Activated T-cell treated with anti-CD3 and anti-CD28 coated beads for 4 hours (primary cell): Measurements from ENCODE around the gene ITIH1.
"Not testable (repeated sequence)": the region's sequence is repeated elsewhere in the genome, so short reads cannot be mapped to it uniquely, and the experiment has no call there.

Experiments
- DNase-seq: peaks from one replicate; pipeline ENCODE4 v3.0.0-alpha.2; 2020

The ITIH1 gene

DNA sequence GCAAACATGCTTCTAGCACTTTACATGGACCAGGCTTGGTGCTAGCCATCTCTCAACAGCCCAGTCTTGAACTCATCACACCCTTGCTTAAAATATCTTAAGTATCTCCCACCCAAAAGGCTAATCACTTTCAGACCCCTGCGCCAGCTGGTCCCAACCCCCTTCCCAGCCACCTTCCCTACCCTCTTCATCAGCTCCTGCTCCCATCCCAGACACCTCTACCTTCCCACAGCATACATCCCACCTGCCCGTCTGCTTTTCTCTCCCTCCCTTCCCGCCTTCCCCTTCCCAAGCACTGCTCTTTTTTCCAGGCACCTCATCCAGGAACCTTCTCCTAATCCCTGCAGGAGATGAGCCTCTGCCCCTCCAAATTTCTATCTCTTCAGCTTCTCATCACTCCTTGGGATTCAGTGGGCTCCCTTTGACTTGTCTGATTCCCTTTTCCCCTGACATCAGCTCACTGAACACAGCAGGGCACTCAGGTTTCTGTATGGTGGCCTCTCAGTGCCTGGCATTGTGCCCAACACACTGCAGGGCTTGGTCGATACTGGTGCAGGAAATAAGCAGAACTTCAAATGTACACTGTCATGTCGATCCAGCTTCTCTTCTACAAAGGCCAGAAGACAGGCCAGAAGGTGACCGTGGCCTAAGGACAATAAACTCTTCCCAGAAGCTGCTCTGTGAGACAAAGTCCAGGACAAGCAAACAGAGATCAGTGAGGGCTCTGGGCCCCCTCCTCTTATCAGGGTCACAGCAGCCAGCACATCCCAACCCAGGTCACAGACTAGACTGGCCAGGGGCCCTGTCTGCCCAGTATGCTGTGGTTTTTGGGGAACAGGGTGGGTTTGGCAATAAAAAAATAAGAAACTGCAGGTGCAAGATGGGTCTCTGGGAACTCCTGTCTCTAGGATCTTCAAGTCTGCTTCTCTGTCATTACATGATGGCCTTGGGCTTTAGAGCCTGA, 2.2 kb upstream of the ITIH1 start:
- DNase-seq: no peak

DNA sequence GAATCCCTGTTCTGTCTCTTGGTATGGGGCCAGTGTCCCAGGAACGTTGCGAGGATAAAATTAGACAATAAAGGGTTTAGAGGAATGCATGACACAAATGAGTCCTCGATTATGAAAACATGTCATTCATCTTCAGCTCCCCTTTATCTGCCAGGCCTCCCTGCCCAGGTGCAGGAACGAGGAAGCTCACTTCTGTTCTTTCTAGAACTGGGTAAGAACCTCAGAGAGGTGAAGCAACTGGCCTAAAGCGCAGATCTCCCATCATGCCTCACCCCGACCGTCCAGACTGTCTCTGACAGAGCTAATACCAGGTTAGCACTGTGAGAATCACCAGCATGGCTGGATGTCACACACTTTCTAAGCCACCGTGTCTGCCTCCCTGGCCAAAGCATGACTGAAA, 1.5 kb upstream of the ITIH1 start:
- no peak for DNase-seq

DNA sequence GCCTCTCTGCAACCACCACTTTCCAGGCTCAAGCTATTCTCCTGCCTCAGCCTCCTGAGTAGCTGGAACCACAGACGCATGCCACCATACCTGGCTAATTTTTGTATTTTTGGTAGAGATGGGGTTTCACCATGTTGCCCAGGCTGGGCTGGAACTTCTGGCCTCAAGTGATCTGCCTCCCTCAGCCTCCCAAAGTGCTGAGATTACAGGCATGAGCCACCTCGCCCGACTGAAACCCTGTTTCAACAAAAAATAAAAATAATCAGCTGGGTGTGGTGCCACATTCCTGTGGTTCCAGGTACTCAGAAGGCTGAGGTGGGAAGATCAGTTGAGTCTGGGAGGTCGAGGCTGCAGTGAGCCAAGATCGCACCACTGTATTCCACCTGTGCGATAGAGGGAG, 913 bp upstream of the ITIH1 start:
- not testable (repeated sequence) for DNase-seq

DNA sequence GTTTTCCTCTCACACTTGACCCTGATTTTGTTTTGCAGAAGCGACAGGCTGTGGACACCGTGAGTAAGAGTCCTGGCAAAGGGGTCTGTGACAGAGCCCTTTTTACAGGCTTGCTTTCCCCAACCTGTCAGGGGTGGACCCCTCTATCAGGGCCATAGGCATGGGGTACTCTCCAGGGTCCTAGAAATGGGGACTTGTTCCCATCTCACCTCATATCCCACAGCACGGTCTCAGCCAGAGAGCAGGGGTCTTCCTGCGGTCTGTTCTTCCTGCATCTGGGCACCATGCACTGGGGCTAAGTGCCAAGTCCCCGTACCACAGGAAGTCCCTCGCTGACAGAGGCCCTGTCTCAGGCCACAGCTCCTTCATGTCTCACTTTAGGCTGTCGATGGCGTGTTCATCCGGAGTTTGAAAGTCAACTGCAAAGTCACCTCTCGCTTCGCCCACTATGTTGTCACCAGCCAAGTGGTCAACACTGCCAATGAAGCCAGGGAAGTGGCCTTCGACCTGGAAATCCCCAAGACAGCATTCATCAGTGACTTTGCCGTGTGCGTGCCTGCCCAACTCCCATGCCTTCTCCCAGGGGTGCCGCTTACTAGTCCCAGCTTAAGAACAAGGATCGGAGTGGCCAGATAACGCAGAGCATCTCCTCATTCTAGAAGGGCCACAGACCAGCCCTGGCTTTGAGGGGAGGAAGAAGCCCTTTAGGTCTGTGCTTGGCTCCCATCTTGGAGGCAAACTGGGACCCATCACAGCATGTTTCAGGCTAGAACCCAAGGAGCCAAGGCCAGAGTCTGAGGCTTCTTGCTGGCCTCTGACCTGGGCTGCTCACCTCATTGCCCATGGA, 783 bp downstream of the ITIH1 start:
- no peak for DNase-seq

DNA sequence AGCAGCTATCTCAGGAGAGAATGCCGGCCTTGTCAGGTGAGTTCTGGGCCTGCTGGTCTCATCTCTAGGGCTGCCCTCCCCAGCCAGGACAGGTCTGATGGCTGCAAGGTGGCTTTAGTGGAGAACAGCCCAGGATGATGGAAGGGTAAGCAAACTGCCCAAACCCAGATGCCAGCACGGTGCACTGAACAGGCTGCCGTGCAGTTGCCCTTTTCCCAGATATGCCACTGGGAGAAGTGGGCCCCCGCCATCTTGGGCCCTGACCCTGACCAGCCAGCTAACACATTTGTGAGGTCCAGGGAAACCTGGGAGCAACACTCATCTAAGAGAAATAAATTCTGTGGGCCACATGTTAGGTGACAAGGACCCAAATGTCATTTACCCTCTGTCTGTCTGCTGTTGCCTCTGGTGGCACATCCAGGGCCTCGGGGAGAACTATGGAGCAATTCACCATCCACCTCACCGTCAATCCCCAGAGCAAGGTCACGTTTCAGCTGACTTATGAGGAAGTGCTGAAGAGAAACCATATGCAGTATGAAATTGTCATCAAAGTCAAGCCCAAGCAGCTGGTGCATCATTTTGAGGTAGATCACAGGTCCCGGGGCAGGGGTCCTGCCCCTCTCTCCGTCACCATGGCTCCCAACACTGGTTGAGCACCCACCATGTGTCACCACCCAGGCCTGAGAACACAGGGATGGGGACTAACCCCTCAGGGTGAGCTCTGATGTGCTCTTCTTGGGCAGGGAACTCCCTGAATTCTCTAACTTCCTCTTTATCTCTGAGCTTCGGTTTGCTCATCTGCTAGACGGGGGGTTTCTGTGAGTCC, 1.8 kb downstream of the ITIH1 start:
- DNase-seq: no peak

DNA sequence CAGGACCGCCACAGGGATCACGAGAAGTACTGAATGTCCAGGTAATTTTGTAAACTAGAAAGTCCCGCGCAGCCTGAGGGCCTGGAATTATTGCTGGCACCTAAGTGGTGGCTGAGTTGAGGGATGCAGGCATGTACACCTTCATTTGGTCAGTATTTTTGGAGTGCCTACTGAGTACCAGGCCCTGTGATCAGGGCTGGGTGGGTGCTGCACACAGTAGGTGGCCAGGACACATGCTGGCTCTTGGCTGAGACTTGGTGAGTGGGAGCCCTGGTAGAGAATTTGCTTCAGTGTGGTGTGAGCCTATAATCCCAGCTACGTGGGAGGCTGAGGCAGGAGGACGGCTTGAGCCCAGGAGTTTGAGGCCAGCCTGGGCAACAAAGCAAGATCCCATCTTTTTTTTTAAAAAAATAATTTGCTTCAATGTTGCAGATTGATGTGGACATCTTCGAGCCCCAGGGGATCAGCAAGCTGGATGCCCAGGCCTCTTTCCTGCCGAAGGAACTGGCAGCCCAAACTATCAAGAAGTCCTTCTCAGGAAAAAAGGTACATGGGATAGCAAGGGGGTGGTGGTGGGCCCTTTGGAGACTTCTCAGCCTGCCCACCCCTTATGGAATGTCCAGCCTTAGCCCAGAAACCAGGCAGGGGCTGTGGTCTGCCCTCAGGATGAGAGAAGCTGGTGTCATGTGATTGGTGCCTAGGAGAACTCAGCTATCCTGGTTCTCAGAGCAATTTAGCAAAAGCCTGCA, 2.6 kb downstream of the ITIH1 start:
- DNase-seq: no peak

DNA sequence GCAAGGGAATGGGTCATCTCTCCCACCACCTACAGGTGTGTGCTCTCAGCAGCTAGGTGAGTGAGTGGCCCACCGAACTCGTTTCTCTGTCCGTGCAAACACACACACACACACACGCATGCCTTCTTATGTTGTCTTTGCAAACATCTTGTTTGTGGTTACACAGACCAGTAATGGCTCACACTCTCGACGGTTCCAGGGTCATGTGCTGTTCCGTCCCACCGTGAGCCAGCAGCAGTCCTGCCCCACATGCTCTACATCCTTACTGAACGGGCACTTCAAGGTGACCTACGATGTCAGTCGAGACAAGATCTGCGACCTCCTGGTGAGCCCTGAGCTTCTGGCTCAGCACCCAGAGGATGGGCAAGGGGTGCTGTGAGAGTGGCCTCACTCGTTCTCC, 4.3 kb downstream of the ITIH1 start:
- DNase-seq: no peak

DNA sequence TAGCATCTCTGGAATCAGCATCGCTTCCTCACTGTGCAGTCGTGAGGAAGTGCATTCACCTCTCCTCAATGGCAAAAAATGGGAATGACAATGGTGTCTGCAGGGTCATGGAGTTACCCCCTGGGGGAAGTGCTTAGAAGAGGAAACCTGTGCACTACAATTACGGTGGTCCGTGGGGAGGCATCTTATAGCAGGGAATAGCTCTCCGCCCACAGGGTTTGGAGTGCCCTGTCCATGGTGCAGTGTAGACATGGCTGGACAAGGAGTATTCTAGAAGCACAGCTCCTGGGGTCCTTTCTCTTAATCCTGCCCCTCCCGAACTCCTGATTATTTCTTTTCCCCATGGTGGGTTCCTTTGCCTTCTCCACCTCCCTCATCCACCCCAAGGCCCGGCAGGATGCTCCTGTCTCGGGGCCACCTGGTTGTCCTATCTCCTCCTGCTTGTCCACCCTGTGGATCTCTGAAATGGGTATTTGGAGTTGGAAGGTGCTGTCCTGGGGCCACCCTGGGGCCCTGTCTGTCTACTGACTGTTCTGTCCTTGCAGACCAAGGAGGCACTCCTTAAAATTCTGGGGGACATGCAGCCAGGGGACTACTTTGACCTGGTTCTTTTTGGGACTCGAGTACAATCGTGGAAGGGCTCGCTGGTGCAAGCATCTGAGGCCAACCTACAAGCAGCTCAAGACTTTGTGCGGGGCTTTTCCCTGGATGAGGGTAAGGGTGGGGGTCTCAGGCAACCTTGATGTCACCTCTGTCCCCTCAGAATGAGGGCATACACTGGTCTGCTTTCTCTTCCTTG, 5.2 kb downstream of the ITIH1 start:
- DNase-seq: no peak

DNA sequence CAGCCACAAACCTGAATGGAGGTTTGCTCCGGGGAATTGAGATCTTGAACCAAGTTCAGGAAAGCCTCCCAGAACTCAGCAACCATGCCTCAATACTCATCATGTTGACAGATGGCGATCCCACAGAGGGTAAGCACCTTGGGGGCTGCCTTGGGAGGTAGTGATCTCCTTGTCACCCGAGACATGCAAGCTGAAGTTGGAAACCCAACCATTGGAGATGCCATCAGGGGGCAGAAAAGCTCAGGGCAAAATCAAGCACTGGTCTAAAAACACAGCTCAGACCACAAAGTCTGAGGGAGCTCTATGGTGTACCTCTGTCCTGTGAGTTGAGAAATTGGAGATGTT, 5.8 kb downstream of the ITIH1 start:
- DNase-seq: no peak

DNA sequence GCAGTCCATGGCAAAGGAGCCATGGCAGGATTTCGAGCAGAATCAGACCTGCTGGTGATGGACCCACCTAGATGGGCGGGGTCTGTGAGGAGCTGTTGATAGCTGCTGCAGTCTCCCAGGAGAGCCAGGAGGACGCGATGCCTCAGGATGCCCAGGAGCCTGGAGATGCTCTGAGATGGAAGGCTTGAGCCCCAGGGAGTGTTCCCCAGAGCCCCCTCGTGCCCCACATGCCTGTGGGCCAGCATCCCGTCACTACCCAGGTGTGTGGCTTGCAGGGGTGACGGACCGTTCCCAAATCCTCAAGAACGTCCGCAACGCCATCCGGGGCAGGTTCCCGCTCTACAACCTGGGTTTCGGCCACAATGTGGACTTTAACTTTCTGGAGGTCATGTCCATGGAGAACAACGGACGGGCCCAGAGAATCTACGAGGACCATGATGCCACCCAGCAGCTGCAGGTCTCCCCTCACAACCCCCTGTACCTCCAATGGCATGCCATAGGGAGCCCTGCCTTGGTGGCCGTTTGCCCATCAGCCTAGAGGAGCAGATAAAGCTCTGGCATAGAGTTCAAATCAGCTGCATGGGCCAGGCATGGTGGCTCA, 6.7 kb downstream of the ITIH1 start:
- no peak for DNase-seq

DNA sequence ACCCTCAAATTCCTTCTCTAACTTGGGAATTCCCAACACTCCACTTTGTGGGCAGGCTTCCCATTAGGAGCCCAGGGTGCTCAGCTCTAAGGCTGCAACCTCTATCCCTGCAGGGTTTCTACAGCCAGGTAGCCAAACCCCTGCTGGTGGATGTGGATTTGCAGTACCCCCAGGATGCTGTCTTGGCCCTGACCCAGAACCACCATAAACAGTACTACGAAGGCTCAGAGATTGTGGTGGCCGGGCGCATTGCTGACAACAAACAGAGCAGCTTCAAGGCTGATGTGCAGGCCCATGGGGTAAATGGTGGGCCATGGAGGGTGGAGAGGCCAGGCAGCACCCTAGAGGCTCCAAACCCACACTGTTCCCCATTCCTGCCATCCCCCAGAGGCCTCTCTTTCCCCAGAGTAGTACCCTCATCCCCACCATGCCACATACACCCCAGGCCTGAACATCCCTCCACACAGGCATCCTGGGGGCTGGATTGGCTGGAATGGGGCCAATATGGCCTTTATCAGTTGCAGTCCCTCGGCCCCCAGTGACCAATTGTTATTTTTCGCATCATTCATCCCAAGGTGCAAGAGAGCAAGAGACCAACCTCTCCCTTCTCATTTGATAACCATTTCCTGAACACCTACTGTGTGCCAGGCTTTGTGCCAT, 7.7 kb downstream of the ITIH1 start:
- no peak for DNase-seq

DNA sequence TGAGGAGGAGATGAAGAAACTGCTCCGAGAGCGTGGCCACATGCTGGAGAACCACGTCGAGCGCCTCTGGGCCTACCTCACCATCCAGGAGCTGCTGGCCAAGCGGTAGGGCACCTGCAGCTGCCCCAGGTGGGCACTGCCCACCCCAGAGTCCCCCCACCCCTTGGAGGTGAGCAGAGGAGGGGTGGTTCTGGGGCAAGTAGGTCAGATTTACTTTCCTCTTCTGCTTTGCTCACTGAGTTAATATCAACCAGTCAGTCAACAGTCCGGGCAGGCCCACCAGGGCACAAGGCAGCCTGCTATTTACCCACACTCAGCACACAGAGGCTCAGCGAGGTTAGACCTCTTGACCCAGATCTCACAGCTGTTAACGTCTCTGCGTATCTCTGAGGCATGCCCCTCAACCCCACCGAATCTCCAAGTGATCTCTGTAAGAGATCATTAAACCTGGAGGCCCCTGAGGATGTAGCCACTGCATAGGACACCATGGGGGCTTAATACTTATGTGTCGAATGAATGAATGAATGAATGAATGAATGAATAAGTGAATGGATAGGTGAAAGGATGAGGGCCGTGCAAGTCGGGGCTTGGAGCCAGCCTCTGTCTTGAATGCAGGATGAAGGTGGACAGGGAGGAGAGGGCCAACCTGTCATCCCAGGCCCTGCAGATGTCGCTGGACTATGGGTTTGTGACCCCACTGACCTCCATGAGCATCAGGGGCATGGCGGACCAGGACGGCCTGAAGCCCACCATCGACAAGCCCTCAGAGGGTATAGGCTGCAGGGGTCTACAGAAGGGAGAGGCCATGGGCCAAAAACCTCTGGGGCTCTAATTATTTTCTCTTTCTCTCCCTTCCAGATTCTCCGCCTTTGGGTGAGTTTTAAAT, 9.2 kb downstream of the ITIH1 start:
- no peak for DNase-seq

DNA sequence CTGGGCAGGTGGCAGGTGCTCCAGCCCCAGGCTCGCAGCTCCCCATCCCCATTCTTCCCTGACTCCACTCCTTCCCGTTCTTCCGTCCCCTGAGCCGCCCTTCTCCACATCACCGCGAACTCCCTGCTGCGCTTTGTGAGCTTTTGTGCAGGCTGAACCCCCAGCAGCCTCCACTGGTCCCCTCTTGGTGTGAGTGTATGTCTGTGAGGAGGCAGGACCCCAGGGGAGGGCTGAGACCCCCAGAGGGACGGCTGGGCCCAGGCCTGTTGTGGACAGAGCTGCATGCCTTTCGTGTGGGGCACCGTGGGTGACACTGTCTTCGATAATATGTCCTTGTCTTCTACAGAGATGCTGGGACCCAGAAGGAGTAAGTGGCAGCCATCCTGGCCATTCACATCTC, 9.8 kb downstream of the ITIH1 start:
- no peak for DNase-seq

DNA sequence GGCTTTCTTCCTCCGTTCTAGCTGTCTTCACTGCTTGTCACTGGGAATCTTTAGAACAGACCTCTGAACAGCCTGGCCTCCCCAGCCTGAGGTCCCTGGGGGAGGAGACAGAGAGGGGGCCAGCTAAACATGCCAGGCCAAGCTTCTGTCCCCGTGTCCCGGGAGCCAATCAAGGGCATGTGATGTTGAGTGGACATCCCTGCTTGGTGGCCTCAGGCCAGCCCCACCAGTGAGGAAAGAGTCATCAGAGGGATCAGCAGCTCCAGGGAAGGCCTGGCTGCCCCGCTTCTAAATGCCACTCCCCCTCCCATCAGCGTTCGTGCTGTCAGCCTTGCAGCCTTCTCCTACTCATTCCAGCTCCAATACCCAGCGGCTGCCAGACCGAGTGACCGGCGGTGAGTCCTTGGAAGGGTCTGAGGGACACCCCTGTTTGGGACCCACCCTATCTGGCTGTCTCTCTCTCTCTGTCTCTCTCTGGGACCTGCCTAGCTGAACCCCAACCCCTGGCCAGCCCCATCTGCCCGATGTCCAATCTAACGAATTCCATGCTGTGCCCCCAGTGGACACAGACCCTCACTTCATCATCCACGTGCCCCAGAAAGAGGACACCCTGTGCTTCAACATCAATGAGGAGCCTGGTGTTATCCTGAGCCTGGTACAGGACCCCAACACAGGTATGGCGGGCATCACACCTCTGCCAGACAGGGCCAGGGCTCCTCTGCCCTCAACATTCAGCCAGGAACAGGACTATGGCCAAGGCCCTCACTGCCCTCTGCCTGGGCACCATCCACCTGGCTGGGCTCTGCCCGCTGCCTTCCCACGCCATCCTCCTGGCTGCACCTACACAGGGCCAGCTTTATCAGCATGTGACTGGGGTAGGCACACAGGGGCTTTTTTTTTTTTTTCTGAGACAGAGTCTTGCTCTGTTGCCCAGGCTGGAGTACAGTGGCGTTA, 10.6 kb downstream of the ITIH1 start:
- no peak for DNase-seq

DNA sequence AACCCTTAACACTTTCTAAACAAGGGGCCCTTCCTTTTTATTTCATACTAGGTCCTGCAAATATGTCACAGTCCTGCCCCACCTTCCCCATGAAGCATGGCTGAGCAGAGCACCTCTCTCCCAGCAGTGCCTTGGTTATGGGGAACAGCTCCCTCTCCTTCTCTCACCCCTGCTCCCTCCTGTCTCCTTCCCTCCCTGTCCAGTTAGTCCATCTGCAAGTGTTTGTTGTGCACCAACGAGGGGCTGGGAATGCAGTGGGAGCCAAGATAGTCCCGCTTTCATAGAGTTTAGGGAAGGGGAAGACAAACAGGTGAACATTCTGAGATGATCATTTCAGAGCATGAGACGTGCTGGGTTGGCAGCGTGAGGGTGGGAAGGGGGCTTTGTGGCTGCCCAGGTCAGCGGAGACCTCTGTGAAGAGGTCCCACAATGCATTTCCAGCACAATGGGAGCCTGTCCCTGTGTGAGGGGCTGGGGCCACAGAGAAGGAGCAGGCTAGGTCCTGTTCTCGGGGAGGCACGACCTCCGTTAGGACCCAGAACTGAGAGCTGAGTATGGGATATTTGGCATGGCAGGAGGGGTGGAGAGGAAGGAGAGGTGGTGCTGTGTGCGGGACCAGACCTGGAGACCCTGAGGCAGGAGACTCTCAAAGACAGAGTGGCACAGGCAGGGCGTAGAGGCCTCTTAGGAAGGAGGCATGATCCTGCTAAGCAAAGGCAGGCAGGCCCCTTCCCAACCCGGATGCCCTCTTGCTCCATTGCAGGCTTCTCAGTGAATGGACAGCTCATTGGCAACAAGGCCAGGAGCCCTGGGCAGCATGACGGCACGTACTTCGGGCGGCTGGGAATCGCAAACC, 11.7 kb downstream of the ITIH1 start:
- DNase-seq: no peak

DNA sequence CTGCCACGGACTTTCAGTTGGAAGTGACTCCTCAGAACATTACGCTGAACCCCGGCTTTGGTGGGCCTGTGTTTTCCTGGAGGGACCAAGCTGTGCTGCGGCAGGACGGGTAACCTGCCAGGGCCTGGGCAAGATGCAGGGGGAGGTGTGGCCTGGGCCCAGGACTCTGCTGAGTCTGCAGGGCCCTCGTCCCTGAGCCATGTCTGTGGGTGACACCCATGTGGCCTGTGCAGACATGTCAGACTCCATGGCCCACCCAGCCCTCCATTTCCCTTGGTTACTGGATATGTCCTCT, 12.3 kb downstream of the ITIH1 start:
- no peak for DNase-seq

DNA sequence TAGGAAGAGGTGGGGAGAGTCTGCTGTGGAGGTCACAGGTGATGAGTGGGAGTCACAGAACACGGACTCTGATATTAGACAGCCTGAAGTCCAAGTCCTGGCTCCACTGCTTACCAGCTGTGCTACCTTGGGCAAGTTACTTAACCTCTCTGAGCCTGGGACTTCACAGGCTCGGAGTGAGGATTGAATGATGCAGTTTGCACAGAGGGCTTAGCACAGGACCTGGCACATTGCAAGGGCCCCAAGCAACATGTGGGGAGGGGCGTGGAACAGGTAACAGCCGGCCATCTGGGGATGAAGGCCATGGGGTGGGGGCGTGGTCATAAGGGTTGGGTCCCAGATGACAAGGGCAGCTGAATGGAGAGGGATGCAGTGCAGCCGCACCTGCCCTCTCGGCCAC, 12.9 kb downstream of the ITIH1 start:
- DNase-seq: no peak

DNA sequence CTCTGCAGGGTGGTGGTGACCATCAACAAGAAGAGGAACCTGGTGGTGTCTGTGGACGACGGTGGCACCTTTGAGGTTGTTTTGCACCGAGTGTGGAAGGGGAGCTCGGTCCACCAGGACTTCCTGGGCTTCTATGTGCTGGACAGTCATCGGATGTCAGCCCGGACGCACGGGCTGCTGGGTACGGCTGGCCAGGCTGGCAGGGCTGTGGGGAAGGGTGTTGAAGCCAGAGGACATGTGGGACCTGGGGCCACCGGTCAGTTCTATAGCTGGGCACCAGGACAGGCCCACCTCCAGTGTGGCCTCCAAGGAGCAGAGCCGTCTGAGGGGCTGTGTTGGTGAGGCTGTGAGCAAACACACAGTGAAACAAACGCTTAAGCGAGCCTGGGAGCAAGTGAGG, 13.3 kb downstream of the ITIH1 start:
- no peak for DNase-seq
